Measurements from ENCODE around the gene RNF208. TPM values are rescaled to one million over a fixed set of nuclear protein-coding genes. Genes with fewer than 3 reads are reported as not detected.

Gene RNF208
- total and polyA plus RNA-seq, 2 donors (not counting 3 experiments of a cell fraction or from before 2014, with no cell fraction given), result 1.3 to 4.8 TPM

DNA sequence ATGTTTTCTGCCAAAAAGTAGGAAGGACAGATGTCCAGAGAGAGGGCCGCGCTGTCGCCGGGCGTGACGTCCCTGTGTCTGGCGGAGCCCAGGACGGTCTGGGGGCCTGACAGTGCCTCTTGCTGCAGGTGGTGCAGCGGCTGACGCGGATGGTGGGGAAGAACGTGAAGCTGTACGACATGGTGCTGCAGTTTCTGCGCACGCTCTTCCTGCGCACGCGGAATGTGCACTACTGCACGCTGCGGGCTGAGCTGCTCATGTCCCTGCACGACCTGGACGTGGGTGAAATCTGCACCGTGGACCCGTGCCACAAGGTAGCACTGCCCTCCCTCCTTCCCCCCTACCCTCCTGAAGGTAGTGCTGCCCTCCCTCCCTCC is 40.9 kb upstream of the RNF208 start:
- peak; percentile 27 for TF ChIP-seq POLR2AphosphoS5 (IDR thresholded peaks at IDR 0.05; ENCODE audit: insufficient read depth, low read depth, low read length)
- no peak for TF ChIP-seq JUN (IDR thresholded peaks at IDR 0.05; ENCODE audit: borderline replicate concordance, insufficient read depth, insufficient read length, low read depth)
- TF ChIP-seq, protein P1, sequence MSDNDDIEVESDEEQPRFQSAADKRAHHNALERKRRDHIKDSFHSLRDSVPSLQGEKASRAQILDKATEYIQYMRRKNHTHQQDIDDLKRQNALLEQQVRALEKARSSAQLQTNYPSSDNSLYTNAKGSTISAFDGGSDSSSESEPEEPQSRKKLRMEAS (IDR thresholded peaks at IDR 0.05; ENCODE audit: insufficient read depth, insufficient read length), result no peak
- TF ChIP-seq GATA2 (IDR thresholded peaks at IDR 0.05; ENCODE audit: insufficient read depth, insufficient read length, low read depth, low read length), result no peak
- no peak for TF ChIP-seq EZH2 (IDR thresholded peaks at IDR 0.05; ENCODE audit: borderline replicate concordance, low read depth, low read length, severe bottlenecking)
- no peak for TF ChIP-seq POLR2A (IDR thresholded peaks at IDR 0.05; ENCODE audit: low read depth, low read length)
- TF ChIP-seq, protein P2, sequence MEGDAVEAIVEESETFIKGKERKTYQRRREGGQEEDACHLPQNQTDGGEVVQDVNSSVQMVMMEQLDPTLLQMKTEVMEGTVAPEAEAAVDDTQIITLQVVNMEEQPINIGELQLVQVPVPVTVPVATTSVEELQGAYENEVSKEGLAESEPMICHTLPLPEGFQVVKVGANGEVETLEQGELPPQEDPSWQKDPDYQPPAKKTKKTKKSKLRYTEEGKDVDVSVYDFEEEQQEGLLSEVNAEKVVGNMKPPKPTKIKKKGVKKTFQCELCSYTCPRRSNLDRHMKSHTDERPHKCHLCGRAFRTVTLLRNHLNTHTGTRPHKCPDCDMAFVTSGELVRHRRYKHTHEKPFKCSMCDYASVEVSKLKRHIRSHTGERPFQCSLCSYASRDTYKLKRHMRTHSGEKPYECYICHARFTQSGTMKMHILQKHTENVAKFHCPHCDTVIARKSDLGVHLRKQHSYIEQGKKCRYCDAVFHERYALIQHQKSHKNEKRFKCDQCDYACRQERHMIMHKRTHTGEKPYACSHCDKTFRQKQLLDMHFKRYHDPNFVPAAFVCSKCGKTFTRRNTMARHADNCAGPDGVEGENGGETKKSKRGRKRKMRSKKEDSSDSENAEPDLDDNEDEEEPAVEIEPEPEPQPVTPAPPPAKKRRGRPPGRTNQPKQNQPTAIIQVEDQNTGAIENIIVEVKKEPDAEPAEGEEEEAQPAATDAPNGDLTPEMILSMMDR (IDR thresholded peaks at IDR 0.05; ENCODE audit: extremely low read depth in 1 of 2, insufficient read depth in 1 of 2, low read depth in 1 of 2, low read length in 2 of 2), result no peak
- dilution Hi-C loops (cut with MboI; ENCODE audit: extremely low pct_ligation_motif_present, low sequenced_read_pairs), result no loop called here
- Histone ChIP-seq H3K4me2 (ENCODE audit: insufficient read depth, low read length) (no peak overlapping the region), H3K36me3 (ENCODE audit: control insufficient read depth in 2 of 2, extremely low read depth in 1 of 2, insufficient read depth in 2 of 2, low read length in 2 of 2) (peaks cover 2 to 25% of the 10 kb centered on the region in 2 experiments), H3K27ac (ENCODE audit: insufficient read depth, low read depth, low read length) (no peak overlapping the region), H3K79me2 (ENCODE audit: control insufficient read depth, insufficient read depth, low read length) (no peaks in the 10 kb centered on the region), H3K9ac (replicated peaks; ENCODE audit: extremely low read depth, insufficient read depth, low read length) (no peak overlapping the region), H4K20me1 (replicated peaks; ENCODE audit: control insufficient read depth, extremely low read depth, insufficient read depth, low read length) (no peaks in the 10 kb centered on the region), H3K27me3 (ENCODE audit: control insufficient read depth in 2 of 2, insufficient read depth in 2 of 2, low read length in 2 of 2) (no peaks in the 10 kb centered on the region), H2AFZ (ENCODE audit: low read depth, low read length) (no peak overlapping the region), H3K9me1 (replicated peaks; ENCODE audit: control insufficient read depth, extremely low read depth, insufficient read depth, low read length) (no peaks in the 10 kb centered on the region), H3K4me3 (replicated peaks in 1 of 3; ENCODE audit: insufficient read depth in 1 of 3, low read depth in 1 of 3, low read length in 3 of 3) (no peak overlapping the region), H3K4me1 (ENCODE audit: control insufficient read depth, extremely low read depth, insufficient read depth, low read length) (peaks cover 3% of the 10 kb centered on the region), H3K9me3 (replicated peaks; ENCODE audit: control insufficient read depth, insufficient read depth, low read length) (no peaks in the 10 kb centered on the region)
- CTCF ChIA-PET, result interaction anchor here (1.8 to 3.1 kb wide), 3 partner anchors 14 to 140 kb away, joined by 4 to 23 read pairs (median 9); partner anchors contain the start of gene TOR4A
- BruUV-seq (replicated peaks), result no TSS peak
- intact Hi-C loops (cut with micrococcal nuclease), result loop anchor here (1.0 kb wide), 1 partner anchor 27 kb away; no protein-coding TSS in a partner anchor
- POLR2A ChIA-PET, result no interaction called here
- FAIRE-seq (no peak), DNase-seq (ENCODE audit: low read depth, low spot score) (no peak)

All from endothelial cell of umbilical vein (primary cell).